ENCODE measurements around the gene MSLN.
"Not testable (repeated sequence)": the region's sequence is repeated elsewhere in the genome, so short reads cannot be mapped to it uniquely, and the experiment has no call there.

The MSLN gene

GRCh38 chr16:760545-761343 is at the start of gene MSLN:
Gene MSLN, plus strand, starts transcription at chr16:760734. Its CDS starts 1,947 bp downstream, at chr16:762681.
- DNase-seq: no peak

GRCh38 chr16:711084-711483 is 49.5 kb upstream of the MSLN start:
- DNase-seq: no peak

- no peak for DNase-seq
Observed at GRCh38 chr16:711548-712320, 48.8 kb upstream of the MSLN start.

- not testable (repeated sequence) for DNase-seq
Observed at GRCh38 chr16:712740-713250, 47.7 kb upstream of the MSLN start.

GRCh38 chr16:714079-714478 is 46.5 kb upstream of the MSLN start:
- no peak for DNase-seq

- peak; percentile 14 for DNase-seq
Observed at GRCh38 chr16:714558-715476, 45.7 kb upstream of the MSLN start, which contains the start of gene METRN. Gene METRN, plus strand, starts transcription at chr16:715118. Its CDS starts 172 bp downstream, at chr16:715290.

- DNase-seq: no peak
Observed at GRCh38 chr16:715477-716199, 44.9 kb upstream of the MSLN start.

GRCh38 chr16:716200-716568 is 44.4 kb upstream of the MSLN start:
- DNase-seq: no peak

- no peak for DNase-seq
Observed at GRCh38 chr16:716768-717325, 43.7 kb upstream of the MSLN start.

GRCh38 chr16:717450-718245 is 42.9 kb upstream of the MSLN start:
- DNase-seq: no peak

GRCh38 chr16:718389-718788 is 42.1 kb upstream of the MSLN start:
- no peak for DNase-seq

GRCh38 chr16:718922-719321 is 41.6 kb upstream of the MSLN start:
- DNase-seq: no peak

GRCh38 chr16:719815-720446 is 40.6 kb upstream of the MSLN start:
- no peak for DNase-seq

GRCh38 chr16:720447-720989 is 40.0 kb upstream of the MSLN start:
- no peak for DNase-seq

GRCh38 chr16:720990-721764 is 39.4 kb upstream of the MSLN start, which contains the start of gene ANTKMT:
Gene ANTKMT, plus strand, starts transcription at chr16:721146. Its CDS starts 129 bp downstream, at chr16:721275.
- peak; percentile 48 for DNase-seq

GRCh38 chr16:721765-722540 is 38.6 kb upstream of the MSLN start:
- no peak for DNase-seq

GRCh38 chr16:722835-723633 is 37.5 kb upstream of the MSLN start:
- no peak for DNase-seq

Measured in NCI-H1048 (cell line).